ENCODE results near the gene FSCN2. TPM values are rescaled to one million over a fixed set of nuclear protein-coding genes. Genes with fewer than 3 reads are reported as not detected.

FSCN2 gene
- total RNA-seq, 1 experiment from 2014 or later: 0.31 TPM

DNA sequence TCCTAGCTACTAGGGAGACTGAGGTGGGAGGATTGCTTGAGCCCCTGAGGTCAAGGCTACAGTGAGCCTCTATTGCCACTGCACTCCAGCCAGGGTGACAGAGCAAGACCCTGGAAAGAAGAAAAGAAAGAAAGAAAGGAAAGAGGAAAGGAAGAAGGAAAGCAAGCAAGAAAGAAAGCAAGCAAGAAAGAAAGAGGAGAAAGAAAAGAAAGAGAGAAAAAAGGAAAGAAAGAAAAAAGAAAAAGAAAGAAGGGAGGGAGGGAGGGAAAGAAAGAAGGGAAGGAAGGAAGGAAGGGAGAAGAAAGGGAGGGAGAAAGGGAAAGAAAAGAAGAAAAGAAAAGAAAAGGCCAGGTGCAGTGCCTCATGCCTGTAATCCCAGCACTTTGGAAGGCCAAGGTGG is 24.6 kb upstream of the FSCN2 start:
- no peak overlapping the region for H3K4me3 Mint-ChIP-seq
- DNase-seq (ENCODE audit: low spot score): no peak
- no peak overlapping the region for H3K27ac Mint-ChIP-seq
- peaks cover 4% of the 10 kb centered on the region; the same call in 1 of the 2 replicates for H3K9me3 Mint-ChIP-seq
- POLR2A ChIA-PET: no interaction called here
- H3K27me3 Mint-ChIP-seq (ENCODE audit: low read depth): peaks cover 17% of the 10 kb centered on the region
- CTCF ChIA-PET: interaction anchor here (1.1 to 1.4 kb wide), 3 partner anchors 14 to 20 kb away, joined by 3 to 4 read pairs (median 4); no protein-coding TSS in a partner anchor
- H3K36me3 Mint-ChIP-seq: peaks cover 2% of the 10 kb centered on the region
- peaks cover 6% of the 10 kb centered on the region; the same call in 1 of the 2 replicates for H3K4me1 Mint-ChIP-seq
- ATAC-seq: no peak
- TF ChIP-seq, protein P1, sequence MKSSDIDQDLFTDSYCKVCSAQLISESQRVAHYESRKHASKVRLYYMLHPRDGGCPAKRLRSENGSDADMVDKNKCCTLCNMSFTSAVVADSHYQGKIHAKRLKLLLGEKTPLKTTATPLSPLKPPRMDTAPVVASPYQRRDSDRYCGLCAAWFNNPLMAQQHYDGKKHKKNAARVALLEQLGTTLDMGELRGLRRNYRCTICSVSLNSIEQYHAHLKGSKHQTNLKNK (CRISPR knock-in tag; IDR thresholded peaks at IDR 0.05): no peak
- TF ChIP-seq, protein P2, sequence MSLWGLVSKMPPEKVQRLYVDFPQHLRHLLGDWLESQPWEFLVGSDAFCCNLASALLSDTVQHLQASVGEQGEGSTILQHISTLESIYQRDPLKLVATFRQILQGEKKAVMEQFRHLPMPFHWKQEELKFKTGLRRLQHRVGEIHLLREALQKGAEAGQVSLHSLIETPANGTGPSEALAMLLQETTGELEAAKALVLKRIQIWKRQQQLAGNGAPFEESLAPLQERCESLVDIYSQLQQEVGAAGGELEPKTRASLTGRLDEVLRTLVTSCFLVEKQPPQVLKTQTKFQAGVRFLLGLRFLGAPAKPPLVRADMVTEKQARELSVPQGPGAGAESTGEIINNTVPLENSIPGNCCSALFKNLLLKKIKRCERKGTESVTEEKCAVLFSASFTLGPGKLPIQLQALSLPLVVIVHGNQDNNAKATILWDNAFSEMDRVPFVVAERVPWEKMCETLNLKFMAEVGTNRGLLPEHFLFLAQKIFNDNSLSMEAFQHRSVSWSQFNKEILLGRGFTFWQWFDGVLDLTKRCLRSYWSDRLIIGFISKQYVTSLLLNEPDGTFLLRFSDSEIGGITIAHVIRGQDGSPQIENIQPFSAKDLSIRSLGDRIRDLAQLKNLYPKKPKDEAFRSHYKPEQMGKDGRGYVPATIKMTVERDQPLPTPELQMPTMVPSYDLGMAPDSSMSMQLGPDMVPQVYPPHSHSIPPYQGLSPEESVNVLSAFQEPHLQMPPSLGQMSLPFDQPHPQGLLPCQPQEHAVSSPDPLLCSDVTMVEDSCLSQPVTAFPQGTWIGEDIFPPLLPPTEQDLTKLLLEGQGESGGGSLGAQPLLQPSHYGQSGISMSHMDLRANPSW (CRISPR knock-in tag; conservative IDR thresholded peaks at IDR 0.05; ENCODE audit: low read depth): no peak
- TF ChIP-seq HMGA2 (CRISPR knock-in tag; IDR thresholded peaks at IDR 0.05) (no peak), NFYB (CRISPR knock-in tag; conservative IDR thresholded peaks at IDR 0.05; ENCODE audit: low read depth) (no peak), SMAD3 (CRISPR knock-in tag; IDR thresholded peaks at IDR 0.05; ENCODE audit: borderline replicate concordance) (no peak), ATF1 (CRISPR knock-in tag; IDR thresholded peaks at IDR 0.05) (no peak), ZNF232 (CRISPR knock-in tag; IDR thresholded peaks at IDR 0.05) (no peak), NR1H2 (CRISPR knock-in tag; IDR thresholded peaks at IDR 0.05) (no peak), ELF4 (CRISPR knock-in tag; IDR thresholded peaks at IDR 0.05; ENCODE audit: low read depth) (no peak), ZBTB21 (CRISPR knock-in tag; IDR thresholded peaks at IDR 0.05; ENCODE audit: borderline replicate concordance) (no peak), CREM (CRISPR knock-in tag; IDR thresholded peaks at IDR 0.05) (no peak), IRF2 (CRISPR knock-in tag; IDR thresholded peaks at IDR 0.05; ENCODE audit: borderline replicate concordance, low read depth) (no peak)
- TF ChIP-seq, protein P3, sequence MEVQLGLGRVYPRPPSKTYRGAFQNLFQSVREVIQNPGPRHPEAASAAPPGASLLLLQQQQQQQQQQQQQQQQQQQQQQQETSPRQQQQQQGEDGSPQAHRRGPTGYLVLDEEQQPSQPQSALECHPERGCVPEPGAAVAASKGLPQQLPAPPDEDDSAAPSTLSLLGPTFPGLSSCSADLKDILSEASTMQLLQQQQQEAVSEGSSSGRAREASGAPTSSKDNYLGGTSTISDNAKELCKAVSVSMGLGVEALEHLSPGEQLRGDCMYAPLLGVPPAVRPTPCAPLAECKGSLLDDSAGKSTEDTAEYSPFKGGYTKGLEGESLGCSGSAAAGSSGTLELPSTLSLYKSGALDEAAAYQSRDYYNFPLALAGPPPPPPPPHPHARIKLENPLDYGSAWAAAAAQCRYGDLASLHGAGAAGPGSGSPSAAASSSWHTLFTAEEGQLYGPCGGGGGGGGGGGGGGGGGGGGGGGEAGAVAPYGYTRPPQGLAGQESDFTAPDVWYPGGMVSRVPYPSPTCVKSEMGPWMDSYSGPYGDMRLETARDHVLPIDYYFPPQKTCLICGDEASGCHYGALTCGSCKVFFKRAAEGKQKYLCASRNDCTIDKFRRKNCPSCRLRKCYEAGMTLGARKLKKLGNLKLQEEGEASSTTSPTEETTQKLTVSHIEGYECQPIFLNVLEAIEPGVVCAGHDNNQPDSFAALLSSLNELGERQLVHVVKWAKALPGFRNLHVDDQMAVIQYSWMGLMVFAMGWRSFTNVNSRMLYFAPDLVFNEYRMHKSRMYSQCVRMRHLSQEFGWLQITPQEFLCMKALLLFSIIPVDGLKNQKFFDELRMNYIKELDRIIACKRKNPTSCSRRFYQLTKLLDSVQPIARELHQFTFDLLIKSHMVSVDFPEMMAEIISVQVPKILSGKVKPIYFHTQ (CRISPR knock-in tag; IDR thresholded peaks at IDR 0.05): no peak
- TF ChIP-seq, protein P4, sequence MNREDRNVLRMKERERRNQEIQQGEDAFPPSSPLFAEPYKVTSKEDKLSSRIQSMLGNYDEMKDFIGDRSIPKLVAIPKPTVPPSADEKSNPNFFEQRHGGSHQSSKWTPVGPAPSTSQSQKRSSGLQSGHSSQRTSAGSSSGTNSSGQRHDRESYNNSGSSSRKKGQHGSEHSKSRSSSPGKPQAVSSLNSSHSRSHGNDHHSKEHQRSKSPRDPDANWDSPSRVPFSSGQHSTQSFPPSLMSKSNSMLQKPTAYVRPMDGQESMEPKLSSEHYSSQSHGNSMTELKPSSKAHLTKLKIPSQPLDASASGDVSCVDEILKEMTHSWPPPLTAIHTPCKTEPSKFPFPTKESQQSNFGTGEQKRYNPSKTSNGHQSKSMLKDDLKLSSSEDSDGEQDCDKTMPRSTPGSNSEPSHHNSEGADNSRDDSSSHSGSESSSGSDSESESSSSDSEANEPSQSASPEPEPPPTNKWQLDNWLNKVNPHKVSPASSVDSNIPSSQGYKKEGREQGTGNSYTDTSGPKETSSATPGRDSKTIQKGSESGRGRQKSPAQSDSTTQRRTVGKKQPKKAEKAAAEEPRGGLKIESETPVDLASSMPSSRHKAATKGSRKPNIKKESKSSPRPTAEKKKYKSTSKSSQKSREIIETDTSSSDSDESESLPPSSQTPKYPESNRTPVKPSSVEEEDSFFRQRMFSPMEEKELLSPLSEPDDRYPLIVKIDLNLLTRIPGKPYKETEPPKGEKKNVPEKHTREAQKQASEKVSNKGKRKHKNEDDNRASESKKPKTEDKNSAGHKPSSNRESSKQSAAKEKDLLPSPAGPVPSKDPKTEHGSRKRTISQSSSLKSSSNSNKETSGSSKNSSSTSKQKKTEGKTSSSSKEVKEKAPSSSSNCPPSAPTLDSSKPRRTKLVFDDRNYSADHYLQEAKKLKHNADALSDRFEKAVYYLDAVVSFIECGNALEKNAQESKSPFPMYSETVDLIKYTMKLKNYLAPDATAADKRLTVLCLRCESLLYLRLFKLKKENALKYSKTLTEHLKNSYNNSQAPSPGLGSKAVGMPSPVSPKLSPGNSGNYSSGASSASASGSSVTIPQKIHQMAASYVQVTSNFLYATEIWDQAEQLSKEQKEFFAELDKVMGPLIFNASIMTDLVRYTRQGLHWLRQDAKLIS (CRISPR knock-in tag; IDR thresholded peaks at IDR 0.05; ENCODE audit: borderline replicate concordance): no peak
- TF ChIP-seq, protein P5, sequence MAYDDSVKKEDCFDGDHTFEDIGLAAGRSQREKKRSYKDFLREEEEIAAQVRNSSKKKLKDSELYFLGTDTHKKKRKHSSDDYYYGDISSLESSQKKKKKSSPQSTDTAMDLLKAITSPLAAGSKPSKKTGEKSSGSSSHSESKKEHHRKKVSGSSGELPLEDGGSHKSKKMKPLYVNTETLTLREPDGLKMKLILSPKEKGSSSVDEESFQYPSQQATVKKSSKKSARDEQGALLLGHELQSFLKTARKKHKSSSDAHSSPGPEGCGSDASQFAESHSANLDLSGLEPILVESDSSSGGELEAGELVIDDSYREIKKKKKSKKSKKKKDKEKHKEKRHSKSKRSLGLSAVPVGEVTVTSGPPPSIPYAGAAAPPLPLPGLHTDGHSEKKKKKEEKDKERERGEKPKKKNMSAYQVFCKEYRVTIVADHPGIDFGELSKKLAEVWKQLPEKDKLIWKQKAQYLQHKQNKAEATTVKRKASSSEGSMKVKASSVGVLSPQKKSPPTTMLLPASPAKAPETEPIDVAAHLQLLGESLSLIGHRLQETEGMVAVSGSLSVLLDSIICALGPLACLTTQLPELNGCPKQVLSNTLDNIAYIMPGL (CRISPR knock-in tag; IDR thresholded peaks at IDR 0.05): no peak
- TF ChIP-seq, protein P6, sequence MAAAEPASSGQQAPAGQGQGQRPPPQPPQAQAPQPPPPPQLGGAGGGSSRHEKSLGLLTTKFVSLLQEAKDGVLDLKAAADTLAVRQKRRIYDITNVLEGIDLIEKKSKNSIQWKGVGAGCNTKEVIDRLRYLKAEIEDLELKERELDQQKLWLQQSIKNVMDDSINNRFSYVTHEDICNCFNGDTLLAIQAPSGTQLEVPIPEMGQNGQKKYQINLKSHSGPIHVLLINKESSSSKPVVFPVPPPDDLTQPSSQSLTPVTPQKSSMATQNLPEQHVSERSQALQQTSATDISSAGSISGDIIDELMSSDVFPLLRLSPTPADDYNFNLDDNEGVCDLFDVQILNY (CRISPR knock-in tag; IDR thresholded peaks at IDR 0.05): no peak
- TF ChIP-seq, protein P7, sequence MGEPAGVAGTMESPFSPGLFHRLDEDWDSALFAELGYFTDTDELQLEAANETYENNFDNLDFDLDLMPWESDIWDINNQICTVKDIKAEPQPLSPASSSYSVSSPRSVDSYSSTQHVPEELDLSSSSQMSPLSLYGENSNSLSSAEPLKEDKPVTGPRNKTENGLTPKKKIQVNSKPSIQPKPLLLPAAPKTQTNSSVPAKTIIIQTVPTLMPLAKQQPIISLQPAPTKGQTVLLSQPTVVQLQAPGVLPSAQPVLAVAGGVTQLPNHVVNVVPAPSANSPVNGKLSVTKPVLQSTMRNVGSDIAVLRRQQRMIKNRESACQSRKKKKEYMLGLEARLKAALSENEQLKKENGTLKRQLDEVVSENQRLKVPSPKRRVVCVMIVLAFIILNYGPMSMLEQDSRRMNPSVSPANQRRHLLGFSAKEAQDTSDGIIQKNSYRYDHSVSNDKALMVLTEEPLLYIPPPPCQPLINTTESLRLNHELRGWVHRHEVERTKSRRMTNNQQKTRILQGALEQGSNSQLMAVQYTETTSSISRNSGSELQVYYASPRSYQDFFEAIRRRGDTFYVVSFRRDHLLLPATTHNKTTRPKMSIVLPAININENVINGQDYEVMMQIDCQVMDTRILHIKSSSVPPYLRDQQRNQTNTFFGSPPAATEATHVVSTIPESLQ (CRISPR knock-in tag; IDR thresholded peaks at IDR 0.05): no peak
- TF ChIP-seq, protein P8, sequence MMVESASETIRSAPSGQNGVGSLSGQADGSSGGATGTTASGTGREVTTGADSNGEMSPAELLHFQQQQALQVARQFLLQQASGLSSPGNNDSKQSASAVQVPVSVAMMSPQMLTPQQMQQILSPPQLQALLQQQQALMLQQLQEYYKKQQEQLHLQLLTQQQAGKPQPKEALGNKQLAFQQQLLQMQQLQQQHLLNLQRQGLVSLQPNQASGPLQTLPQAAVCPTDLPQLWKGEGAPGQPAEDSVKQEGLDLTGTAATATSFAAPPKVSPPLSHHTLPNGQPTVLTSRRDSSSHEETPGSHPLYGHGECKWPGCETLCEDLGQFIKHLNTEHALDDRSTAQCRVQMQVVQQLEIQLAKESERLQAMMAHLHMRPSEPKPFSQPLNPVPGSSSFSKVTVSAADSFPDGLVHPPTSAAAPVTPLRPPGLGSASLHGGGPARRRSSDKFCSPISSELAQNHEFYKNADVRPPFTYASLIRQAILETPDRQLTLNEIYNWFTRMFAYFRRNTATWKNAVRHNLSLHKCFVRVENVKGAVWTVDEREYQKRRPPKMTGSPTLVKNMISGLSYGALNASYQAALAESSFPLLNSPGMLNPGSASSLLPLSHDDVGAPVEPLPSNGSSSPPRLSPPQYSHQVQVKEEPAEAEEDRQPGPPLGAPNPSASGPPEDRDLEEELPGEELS (CRISPR knock-in tag; IDR thresholded peaks at IDR 0.05): no peak
- TF ChIP-seq, protein P9, sequence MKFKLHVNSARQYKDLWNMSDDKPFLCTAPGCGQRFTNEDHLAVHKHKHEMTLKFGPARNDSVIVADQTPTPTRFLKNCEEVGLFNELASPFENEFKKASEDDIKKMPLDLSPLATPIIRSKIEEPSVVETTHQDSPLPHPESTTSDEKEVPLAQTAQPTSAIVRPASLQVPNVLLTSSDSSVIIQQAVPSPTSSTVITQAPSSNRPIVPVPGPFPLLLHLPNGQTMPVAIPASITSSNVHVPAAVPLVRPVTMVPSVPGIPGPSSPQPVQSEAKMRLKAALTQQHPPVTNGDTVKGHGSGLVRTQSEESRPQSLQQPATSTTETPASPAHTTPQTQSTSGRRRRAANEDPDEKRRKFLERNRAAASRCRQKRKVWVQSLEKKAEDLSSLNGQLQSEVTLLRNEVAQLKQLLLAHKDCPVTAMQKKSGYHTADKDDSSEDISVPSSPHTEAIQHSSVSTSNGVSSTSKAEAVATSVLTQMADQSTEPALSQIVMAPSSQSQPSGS (CRISPR knock-in tag; IDR thresholded peaks at IDR 0.05; ENCODE audit: borderline replicate concordance, low read depth): no peak
